ENCODE measurements around the gene POT1.

POT1 gene

GRCh38 chr7:124929467-124930172 is at the start of gene POT1:
POT1 (minus strand) TSS chr7:124929825; CDS start chr7:124897173, 32,652 bp downstream.
- no peak for TF ChIP-seq CTCF (IDR thresholded peaks at IDR 0.05)

DNA sequence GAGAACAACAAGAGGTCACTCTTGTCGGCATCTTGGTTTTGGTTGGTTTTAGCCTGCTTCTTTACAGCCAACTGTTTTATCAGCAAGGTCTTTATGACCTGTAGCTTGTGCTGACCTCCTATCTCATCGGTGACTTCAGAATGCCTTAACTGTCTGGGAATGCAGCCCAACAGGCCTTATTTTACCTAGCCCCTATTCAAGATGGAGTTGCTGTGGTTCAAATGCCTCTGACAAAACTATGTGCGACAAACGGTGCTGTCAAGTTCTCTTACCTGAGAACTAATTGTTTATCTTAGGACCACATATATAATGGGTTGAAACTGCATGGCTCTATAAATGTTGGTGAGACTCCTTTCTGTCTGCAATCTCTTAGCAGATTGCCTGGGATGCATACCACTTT is 35.9 kb upstream of the POT1 start:
- no peak for TF ChIP-seq CTCF (IDR thresholded peaks at IDR 0.05)

DNA sequence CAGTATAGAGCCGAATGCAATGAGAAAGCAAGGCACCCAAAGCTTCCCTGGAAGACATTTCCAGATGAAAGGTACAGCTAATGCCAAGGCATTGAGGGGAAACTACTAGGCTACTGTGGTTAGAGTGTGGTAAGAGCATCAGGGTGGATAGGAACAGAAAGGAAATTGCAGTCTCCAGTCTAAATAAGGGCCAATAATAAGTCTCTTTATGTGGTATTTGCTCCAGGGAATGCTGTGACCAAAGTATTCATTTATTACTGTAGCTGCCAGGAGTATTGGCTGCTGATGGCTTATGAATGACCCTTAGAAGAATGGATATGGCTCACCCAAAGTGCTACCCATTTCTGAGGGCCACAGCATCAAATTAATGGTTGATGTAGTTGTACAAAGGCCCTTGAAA is 30.1 kb upstream of the POT1 start:
- TF ChIP-seq CTCF (IDR thresholded peaks at IDR 0.05): no peak

GRCh38 chr7:124956160-124956559 is 26.5 kb upstream of the POT1 start:
- no peak for TF ChIP-seq CTCF (IDR thresholded peaks at IDR 0.05)

GRCh38 chr7:124954790-124955189 is 25.2 kb upstream of the POT1 start:
- no peak for TF ChIP-seq CTCF (IDR thresholded peaks at IDR 0.05)

DNA sequence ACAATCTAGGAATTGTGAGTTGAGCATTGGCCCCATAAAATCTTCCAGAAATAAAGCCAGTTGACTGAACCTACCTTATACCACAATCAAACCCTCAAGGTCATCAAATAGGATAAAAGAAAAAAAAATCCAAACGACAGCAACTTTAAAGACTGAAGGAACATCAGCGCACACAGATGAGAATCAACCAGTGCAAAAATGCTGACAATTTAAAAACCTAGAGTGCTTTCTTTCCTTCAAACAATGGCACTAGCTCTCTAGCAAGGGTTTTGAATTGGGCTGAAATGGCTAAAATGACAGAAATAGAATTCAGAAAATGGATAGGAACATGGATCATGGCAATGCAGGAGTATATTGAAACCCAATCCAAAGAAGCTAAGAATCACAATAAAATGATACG is 16.1 kb upstream of the POT1 start:
- TF ChIP-seq CTCF (IDR thresholded peaks at IDR 0.05): no peak

DNA sequence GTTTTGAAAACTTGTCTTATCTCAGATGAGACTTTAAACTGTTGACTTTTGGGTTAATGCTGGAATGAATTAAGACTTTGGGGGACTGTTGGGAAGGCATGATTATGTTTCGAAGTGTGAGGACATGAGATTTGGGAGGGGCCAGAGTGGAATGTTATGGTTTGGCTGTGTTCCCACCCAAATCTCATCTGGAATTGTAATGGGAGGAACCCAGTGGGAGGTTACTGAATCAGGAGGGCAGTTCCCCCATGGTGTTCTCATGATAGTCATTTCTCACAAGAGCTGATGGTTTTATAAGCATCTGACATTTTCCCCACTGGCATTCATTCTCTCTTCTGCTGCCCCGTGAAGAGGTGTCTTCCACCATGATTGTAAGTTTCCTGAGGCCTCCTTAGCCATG is 13.8 kb upstream of the POT1 start:
- no peak for TF ChIP-seq CTCF (IDR thresholded peaks at IDR 0.05)

DNA sequence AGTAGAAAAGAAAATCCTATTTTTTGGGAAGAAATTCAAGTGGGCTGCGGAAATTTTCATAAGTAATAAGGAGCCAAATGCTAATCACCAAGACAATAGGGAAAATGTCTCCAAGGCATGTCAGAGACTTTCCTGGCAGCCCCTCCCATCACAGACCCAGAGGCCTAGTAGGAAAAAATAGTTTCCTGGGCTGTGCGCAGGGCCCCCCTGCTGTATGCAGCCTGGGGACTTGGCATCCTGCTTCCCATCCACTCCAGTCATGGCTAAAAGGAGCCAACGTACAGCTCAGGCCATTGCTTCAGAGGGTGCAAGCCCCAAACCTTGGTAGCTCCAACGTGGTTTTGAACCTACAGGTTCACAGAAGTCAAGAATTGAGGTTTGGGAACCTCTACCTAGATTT is 12.8 kb upstream of the POT1 start:
- no peak for TF ChIP-seq CTCF (IDR thresholded peaks at IDR 0.05)

All from LNCAP (cell line).